ENCODE measurements around the gene ATP2C2.

- TF ChIP-seq REST (IDR thresholded peaks at IDR 0.05; ENCODE audit: unreplicated experiment) (no peak), EZH2 (IDR thresholded peaks at IDR 0.05; ENCODE audit: low read depth, unreplicated experiment) (no peak), POLR2AphosphoS5 (IDR thresholded peaks at IDR 0.05; ENCODE audit: low read depth) (no peak)
- TF ChIP-seq, protein P1, sequence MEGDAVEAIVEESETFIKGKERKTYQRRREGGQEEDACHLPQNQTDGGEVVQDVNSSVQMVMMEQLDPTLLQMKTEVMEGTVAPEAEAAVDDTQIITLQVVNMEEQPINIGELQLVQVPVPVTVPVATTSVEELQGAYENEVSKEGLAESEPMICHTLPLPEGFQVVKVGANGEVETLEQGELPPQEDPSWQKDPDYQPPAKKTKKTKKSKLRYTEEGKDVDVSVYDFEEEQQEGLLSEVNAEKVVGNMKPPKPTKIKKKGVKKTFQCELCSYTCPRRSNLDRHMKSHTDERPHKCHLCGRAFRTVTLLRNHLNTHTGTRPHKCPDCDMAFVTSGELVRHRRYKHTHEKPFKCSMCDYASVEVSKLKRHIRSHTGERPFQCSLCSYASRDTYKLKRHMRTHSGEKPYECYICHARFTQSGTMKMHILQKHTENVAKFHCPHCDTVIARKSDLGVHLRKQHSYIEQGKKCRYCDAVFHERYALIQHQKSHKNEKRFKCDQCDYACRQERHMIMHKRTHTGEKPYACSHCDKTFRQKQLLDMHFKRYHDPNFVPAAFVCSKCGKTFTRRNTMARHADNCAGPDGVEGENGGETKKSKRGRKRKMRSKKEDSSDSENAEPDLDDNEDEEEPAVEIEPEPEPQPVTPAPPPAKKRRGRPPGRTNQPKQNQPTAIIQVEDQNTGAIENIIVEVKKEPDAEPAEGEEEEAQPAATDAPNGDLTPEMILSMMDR (conservative IDR thresholded peaks at IDR 0.05; ENCODE audit: low read depth in 2 of 2), result no peak
Observed at GRCh38 chr16:84466692-84467091, 98.4 kb downstream of the ATP2C2 start.
